Stimulated activated CD4-positive, alpha-beta T cell treated with anti-CD3 and anti-CD28 coated beads, Interleukin-1b, Interleukin-23, amount 100 ng/mL, for 4 hours (primary cell): ENCODE measurements around the gene TIMM10.
"Not testable (repeated sequence)": the region's sequence is repeated elsewhere in the genome, so short reads cannot be mapped to it uniquely, and the experiment has no call there.

Experiments
- DNase-seq, 2 donors: peaks; one replicate each; pipeline ENCODE4 v3.0.0-alpha.2; 2020; ENCODE audit warnings: low read depth in 2 of 2

The TIMM10 gene

DNA sequence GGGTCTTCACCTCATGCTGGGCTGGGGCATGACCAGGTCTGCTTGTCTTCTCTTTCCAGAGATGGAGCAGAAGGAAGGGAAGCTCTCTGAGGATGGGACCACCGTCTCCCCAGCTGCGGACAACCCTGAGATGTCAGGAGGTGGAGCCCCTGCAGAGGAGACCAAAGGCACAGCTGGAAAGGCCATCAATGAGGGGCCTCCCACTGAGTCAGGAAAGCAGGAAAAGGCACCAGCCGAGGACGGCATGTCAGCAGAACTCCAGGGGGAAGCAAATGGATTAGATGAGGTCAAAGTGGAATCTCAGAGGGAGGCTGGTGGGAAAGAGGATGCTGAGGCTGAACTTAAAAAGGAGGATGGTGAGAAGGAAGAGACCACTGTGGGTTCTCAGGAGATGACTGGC lies 12.0 kb upstream of the TIMM10 start:
- DNase-seq = no peak

DNA sequence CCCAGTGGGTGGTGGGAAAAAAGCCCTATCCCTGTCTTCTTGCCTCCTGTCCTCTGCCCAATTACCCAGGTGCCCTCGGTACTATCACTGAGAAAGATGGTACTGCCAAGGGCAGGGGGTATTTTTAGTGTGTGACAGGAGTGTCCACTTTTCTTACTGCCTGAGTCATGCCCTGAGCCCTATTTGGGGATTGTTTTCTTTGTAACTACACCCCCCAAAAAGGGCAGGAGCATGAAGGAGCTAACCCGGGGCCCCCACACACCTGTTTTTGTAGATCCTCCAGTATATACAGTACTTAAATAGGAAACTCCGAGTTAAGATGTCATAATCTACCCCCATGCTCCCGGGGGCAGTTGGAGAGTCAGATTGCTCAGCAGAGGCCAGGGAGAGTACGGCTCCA lies 10.6 kb upstream of the TIMM10 start:
- no peak for DNase-seq

DNA sequence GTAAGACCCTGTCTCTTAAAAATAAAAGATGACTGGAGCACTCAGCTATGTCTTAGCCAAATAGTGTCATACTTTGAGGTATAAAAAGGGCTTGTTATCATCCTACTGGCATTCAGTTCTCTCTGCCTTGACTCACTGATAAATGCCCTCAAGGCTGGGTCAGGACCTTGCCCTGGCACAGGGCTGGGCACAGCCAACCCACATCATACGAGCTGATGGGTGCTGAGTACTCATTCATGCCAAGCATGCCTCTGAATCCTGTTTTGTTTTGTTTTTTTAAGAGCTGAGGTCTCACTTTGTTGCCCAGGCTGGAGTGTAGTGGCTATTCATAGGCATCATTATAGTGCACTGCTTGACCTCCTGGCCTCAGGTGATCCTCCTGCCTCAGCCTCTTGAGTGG lies 8.8 kb upstream of the TIMM10 start:
- no peak for DNase-seq

DNA sequence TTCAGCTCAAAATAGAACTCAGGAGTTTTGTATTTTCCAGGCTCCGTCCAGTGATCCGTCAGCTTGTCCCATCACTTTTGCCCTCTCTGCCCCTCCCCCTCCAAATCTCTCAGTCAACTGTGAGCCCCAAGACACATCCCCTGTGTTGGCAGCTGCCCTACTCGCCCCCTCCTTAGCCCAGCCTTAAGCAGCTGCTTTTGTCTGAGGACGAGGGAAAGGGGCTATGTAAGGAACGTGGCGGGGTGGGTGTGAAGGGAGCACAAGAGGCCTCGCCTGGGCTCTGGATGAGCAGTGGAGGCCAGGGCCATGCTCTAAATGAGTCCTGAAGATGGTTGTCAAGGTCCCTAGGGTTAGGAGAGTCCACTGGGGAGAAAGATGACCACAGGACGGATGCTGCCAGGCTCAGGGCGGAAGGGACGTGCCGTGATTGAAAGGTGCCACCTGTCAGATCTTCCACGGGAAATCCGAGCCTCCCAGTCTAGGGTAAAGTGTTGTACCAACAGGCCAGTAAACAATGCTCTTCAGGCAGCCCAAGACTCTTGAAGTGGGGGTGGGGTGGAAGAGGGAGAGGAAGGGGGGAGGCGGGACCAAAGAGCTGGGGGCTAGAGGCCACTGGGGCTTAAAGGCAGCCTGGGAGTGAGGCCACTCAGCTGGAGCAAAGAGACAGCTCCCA lies 6.5 kb upstream of the TIMM10 start, which contains the start of gene SMTNL1:
SMTNL1 (plus strand) TSS at position 649 of the 673 bp plus-strand sequence. CDS start 5,048 bp downstream, outside the sequence.
- no peak for DNase-seq

DNA sequence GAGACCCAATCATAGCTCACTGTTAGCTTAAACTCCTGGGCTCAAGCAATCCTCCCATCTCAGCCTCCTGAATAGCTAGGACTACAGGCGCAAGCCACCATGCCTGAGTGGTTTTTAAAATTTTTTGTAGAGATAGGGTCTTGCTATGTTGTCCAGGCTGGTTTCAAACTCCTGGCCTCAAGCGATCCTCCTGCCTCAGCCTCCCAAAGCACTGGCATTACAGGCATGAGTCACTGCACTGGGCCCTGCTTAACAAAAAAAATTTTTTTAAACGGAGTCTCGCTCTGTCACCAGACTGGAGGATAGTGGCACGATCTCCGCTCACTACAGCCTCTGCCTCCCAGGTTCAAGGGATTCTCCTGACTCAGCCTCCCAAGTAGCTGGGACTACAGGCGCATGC lies 3.9 kb upstream of the TIMM10 start:
- not testable (repeated sequence) for DNase-seq

DNA sequence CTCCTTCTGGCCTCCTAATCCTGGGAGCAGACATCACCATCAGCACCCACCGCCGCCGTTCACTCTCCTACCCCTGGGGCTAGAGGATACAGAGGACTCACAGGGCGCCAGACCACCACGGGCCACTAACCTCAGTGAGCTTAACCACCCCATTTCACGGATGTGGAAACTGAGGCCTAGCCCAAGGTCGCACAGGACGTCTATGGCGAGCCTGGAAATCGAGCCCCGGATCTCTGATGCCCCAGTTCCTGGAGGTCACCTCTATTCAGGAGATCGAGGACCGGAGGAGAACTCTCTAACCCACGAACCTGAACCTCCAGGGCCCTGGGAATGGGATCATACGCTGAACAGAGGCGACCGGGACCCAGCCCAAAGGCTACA lies 349 bp downstream of the TIMM10 start:
- DNase-seq = no peak

DNA sequence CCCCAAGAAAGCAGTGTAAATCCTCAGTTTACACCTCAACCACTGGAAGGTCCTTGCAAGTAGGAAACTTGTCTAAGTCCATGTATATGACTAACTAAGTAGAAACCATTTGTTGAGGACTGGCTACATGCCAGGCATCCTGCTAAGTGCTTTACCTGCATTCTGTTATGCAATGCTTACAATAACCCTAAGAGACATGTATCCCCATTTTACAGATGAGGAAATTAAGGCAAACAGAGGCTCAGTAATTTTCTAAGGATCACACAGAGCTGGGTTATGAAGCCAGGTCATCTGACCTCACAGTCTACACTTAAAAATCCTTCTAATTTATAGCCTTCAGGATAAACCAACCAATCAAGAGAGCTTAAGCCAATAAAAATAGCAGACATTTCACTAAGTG lies 1.5 kb downstream of the TIMM10 start:
- no peak for DNase-seq

DNA sequence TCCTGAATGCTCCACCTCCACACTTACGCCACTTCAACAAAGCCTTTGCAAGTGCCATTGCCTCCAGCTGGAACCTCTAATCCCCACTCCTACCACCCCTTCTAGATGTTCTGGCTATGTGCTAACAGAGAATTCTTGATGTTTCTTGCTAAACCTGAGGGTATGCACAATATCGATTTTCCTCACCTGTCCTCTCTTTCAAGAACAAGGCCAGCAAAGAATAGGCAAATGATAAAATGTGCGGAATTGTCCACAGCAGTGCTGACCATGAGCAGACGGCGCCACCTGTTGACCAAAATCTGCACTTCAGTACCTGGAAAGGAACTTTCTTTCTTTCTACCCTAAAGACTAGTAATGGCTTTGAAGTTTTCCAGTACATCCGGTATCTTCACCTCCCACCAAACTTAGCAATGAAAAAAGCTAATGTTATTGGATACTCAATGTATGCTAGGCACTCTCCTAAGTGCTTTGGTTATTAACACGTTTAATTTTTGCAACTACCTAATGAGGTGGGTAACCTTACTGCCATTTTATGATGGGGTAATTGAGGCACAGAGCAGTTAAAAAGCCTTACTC lies 3.4 kb downstream of the TIMM10 start:
- peak; percentile 67 to 71 for DNase-seq

DNA sequence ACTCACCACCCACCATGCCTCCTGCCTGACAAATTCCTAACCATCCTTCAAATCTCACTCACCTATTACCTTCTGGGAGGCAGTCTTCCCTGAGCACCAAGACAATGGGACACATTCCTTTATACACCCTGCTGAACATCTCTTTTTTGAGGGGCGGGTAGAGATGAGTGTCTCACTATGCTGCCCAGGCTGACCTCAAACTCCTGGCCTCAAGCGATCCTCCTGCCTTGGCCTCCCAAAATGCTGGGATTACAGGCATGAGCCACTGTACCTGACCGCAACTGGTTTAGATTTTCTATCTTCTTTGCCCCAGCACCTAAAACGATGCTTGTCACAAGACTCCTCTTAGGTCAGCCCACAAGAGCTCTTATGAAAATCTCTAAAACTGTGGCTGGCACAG lies 7.1 kb downstream of the TIMM10 start:
- no peak for DNase-seq

DNA sequence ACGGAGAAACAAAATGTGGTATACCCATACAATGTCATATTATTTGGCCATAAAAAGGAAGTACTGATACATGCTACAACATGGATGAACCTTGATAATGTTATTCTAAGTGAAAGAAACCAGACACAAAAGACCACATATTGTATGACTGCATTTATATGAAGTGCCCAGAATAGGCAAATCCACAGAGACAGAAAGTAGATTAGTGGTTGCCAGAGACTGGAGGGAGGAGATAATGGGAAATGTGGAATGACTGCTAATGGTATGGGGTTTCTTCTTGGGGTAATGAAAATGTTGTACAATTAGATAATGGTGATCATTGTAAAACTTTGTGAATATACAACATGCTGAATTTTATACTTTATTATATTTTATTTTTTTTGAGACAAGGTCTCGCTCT lies 9.4 kb downstream of the TIMM10 start:
- no peak for DNase-seq

DNA sequence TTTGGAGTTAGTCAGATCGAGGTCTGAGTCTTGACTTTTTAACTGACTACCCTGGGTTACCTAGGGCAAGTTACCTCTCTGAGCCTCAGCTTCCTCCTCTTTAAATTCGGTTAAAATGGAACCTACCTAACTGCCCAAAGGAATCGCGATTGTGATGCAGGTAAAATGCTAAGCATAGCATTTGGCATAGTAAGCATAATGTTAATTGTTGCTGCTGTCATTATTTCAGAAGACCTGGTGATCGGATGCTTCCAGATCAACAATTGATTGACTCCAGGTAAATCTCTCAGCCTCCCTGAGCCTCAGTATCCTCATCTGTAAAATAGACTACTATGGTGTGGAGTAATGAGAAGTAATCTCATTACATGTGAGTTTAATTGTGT lies 14.5 kb downstream of the TIMM10 start:
- DNase-seq = no peak

DNA sequence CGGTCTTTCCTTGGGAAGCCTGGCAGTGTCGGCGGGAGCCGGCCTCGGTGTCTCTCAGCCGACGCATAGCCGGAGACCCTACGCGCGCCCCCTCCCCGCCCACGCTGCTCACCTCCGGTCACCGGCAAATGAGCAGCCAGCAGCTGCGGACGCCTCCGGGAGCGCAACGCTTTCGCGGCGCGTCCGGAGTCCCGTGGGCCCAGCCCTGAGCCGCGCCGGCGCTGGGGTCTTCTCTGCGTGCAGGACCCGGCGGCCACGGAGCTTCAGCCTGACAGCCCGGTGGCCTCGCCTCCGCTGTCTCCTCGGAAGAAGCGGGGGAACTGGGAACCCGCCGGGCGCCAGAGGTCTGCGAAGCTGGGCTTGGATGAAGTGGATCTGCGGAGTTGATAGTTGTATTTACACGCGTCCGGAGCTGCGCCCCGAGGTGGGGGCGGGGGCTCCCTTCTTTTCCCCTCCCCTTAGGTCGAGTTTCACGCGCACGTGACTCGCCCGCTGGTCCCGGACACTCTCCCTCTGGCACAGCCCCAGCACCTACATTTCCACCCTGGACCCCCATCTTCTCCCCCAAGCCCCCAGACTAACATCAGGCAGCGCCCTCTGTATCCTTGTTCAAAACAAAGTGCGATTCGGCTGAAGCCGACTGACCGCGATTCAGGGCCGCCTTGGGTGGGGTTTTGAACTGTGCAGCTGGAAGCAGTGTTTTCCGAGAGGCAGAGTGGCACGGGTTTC lies 15.1 kb downstream of the TIMM10 start, which contains the start of gene SLC43A1:
SLC43A1 (minus strand) TSS at position 371 of the 729 bp plus-strand sequence. CDS start 1,591 bp downstream, outside the sequence.
- peak in 1 of 2 donors; percentile 39 for DNase-seq

DNA sequence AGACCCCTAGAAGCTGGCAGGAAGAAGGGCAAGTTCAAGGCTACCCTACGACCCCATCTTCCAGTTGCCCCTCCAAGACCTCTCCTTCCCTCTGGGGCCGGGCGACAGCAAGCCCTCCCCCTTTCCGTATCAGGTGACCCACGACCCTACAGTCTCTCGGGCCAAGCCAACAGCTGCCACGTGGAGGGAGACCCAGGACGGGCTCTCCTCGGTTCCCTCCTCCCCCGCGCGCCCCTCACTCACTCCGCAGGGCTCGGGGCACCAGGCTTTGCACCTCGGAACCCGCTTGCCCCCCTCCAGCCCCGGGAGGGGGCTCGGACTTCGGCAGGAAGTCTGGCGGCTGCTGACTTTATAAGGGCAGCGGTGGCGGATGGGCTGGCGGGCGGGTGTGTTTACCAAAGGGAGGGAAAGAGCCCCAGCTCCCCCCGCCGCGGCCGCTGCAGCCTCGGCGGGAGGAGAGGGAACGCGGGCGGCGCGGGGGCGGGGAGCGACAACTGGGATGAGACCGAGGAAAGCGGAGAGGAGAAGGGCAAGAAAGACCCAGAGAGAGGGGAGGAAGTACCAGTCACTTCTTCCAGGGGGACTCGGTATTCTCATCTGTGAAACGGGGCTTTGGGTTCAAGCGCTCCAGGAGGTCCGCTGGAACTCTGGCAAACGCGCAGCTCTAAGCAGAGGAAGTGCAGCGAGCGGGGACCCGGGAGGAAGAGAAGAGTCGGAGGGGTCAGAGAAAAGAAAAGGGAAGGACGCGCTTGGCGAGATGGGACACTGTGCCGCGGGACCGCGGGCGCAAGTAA lies 15.8 kb downstream of the TIMM10 start:
- peak; percentile 21 to 54 for DNase-seq

DNA sequence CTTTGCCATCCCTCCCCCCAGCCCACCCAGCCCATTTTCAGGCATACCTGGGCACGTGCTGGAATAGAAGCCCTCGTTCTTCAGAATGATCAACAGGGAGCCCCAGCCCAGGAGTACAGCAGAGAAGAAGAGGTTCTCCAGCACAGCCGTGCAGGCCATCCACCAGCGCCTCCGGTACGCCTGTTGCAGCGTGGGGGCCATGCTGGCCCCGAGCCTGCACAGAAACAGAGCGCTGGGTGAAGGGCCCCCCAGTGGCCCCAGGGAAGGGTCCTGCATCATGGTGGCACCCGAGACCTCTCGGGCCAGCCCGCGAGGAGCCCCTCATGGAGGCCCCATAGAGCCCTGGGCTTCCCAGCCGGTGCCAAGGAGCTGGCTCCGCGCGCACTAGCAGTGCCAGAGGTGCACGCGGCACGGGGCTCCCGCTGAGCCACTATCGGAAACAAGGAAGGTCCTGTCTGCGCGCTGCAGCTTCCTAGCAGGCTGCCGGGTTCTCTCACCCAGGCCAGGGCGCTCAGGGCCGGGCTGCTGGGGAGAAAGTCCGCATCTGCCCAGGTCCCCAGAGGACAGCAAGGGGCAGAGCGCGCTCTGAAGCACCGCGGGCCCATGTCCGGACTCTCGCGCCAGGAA lies 16.5 kb downstream of the TIMM10 start:
- peak in 1 of 2 donors; percentile 32 for DNase-seq

DNA sequence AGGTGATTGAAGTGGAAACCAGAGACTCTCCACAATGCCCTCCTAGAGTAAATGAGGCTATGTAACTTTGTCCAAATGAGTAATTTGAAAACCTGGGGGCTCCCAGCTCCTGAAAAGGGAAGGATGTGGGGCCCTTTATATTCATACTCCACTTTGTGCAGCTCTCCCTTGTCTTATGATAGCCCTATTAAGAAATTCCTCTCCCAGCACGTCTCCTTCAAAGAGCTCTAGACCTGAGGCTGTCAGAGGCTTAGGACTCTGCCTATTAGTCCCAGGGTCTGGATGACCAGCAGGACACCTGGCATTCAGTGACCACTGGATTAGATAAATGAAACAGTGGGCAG lies 17.1 kb downstream of the TIMM10 start:
- no peak for DNase-seq

DNA sequence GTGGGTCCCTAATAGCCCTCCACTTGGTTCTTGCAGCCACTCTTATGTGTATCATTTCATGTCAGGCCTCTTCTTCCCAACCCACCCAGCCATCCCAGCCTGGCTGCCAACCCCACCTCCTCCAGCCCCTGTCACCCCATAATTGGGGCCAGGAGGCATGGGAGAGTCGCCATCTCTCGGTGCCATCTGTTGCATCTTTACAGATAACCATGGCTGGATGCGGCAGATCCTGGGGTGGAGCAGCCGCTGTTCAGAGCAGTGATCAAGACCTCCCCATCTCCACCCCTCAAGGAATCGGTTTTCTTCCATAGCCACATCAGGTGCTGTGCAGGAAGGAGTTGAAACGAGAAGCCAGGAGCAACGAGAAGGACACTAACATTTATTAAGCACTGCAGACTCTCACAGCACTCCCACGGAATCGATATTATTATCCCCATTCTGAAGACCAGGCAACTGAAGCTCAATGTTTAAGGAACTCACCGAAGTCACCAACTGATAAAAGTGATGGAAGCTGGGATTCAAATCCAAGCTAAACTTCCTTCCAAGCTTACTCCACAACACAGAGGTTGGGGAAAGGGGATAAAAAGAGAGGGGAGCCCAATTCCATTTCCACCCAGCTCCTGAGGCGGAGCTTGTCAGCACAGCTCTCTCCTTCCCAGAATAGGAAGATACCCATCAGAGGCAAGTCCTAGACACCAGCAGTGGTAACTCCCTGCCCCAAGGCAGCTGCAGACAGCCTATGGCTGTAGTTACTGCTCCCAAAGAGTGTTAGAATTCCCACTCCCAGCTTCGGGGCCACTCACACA lies 17.7 kb downstream of the TIMM10 start:
- no peak for DNase-seq

DNA sequence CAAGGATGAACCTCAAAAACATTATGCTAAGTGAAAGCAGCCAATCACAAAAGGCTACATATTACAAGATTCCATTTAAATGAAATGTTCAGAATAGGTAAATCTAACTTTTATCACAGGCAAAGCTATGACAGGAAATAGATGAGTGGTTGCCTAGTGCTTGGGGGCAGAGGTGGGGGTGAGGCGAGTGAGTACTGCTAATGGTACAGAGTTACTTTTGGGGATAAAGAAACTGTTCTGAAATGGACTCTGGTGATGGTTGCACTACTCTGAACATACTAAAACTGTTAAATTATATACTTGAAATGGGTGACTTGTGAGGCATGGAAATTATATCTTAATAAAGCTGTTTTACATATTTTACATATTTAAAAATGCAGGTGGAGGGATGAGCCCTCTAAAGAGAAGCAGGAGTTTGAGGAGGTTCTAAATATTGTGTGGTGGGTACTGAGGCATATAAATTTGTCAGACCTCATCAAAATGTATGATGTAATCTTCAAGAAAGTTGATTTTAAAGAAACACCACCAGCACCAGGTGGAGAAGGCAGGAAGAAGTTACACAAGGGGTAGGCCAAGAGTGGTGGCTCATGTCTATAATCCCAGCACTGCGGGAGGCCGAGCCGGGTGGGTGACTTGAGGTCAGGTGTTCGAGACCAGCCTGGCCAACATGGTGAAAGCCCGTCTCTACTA lies 18.7 kb downstream of the TIMM10 start:
- no peak for DNase-seq

DNA sequence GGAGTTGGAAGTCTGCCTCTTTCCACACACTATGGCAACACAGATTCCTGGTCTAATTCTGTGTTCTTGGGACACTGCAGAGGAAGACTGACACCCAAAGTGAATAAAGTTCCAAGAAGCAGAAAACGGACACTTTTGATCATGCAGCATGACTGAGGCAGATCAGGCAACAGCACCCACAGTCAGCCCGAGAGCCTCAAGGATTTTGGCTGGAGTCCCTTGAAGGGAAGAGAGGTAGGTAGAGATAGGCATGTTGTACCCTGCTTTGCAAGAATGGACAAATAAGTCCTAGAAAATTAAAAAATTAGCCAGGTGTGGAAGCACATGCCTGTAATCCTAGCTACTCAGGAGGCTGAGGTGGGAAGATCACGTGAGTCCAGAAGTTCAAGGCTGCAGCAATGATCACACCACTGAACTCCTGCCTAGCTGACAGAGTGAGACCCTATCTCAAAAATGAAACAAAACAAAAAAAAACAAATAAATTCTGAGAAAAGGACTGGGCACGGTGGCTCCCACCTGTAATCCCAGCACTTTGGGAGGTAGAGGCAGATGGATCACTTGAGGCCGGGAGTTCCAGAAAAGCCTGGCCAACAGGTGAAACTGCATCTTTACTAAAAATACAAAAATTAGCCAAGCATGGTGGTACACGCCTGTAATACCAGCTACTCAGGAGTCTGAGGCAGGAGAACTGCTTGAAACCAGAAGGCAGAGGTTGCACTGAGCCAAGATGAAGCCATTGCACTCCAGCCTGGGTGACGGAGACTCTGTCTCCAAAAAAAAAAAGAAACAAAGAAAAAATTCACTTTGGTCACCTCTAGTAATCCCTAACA lies 22.0 kb downstream of the TIMM10 start:
- no peak for DNase-seq

DNA sequence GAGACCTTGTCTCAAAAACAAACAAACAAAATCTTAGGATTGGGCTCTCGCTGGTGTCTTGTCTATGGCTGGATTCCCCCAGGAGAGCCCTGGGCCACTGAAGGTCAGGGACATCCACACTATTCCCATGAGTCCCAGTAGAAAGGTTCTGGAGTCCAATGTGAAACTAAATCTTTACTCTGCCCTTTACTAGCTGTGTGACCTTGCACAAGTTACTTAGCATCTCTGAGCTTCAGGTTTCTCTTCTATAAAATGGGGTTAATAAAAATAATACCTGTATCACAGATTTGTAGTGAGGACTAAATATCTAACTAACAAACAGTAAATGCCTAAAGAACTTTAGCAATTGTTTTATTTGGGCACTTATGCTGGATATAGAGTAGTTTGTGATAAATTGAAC lies 24.0 kb downstream of the TIMM10 start:
- DNase-seq = no peak
